ENCODE data around the gene ZNF426. TPM values are rescaled to one million over a fixed set of nuclear protein-coding genes. Genes with fewer than 3 reads are reported as not detected.

The ZNF426 gene
- total and polyA plus RNA-seq, 2 of the 13 experiments (the other 11 are each of a cell fraction or from before 2014, with no cell fraction given) = 3.8 to 14.9 TPM

- no peak overlapping the region for H2AFZ ChIP-seq (ENCODE audit: low read length)
- DNase-seq (ENCODE audit: low spot score) (no peak), FAIRE-seq (no peak), ATAC-seq (no peak)
- intact Hi-C loops (cut with micrococcal nuclease; ENCODE audit: unreplicated experiment) = no loop called here
- no peaks in the 10 kb centered on the region for H3K27me3 ChIP-seq (ENCODE audit: control insufficient read depth in 1 of 2, insufficient read depth in 2 of 2, low read length in 2 of 2)
- H3K4me1 ChIP-seq (ENCODE audit: insufficient read depth, low read length) = 0 out of 2 replicates have a peak, but pooled peaks cover 5% of the 10 kb centered on the region
- H3K4me2 ChIP-seq (ENCODE audit: low read depth, low read length) = no peak overlapping the region
- BruUV-seq (replicated peaks) = no TSS peak
- H4K20me1 ChIP-seq (ENCODE audit: insufficient read depth, low read length) = no peaks in the 10 kb centered on the region
- ChIA-PET CTCF (ENCODE audit: low intra/inter-chr PET ratio, low total read pairs) (no interaction called here), POLR2A (no interaction called here)
- 30% methylated on average over 2 of the region's 11 CpGs for whole genome bisulfite sequencing (ENCODE audit: low lambda C conversion rate)
- no peaks in the 10 kb centered on the region for H3K79me2 ChIP-seq (ENCODE audit: insufficient read depth, low read length)
- no peak overlapping the region for H3K9ac ChIP-seq (ENCODE audit: insufficient read depth, low read depth, low read length)
- H3K27ac ChIP-seq (ENCODE audit: extremely low read length, insufficient read depth, low read length) = no peak overlapping the region
- H3K36me3 ChIP-seq (replicated peaks in 1 of 2; ENCODE audit: control insufficient read depth in 1 of 2, insufficient read depth in 2 of 2, low read length in 2 of 2) = no peaks in the 10 kb centered on the region
- in situ Hi-C loops (cut with HindIII; ENCODE audit: extremely low pct_ligation_motif_present, low pct_unique_long_range_greater_than_20kb) = no loop called here
- no peak overlapping the region for H3K4me3 ChIP-seq (replicated peaks in 1 of 3; ENCODE audit: insufficient read depth in 1 of 3, low read depth in 2 of 3, low read length in 3 of 3)
- peaks cover 8% of the 10 kb centered on the region for H3K9me3 ChIP-seq (ENCODE audit: low read length)
- TF ChIP-seq CAMTA2 (CRISPR knock-in tag; IDR thresholded peaks at IDR 0.05; ENCODE audit: borderline replicate concordance) (no peak), ZNF841 (CRISPR knock-in tag; IDR thresholded peaks at IDR 0.05; ENCODE audit: borderline replicate concordance) (no peak), TRIM24 (CRISPR knock-in tag; IDR thresholded peaks at IDR 0.05) (no peak), GATA4 (IDR thresholded peaks at IDR 0.05; ENCODE audit: borderline replicate concordance, low read depth) (no peak), DMTF1 (CRISPR knock-in tag; IDR thresholded peaks at IDR 0.05) (no peak), ZNF441 (CRISPR knock-in tag; IDR thresholded peaks at IDR 0.05; ENCODE audit: borderline replicate concordance) (no peak), POLR2AphosphoS2 (IDR thresholded peaks at IDR 0.05; ENCODE audit: low read depth, low read length) (no peak), YY1 (IDR thresholded peaks at IDR 0.05; ENCODE audit: insufficient read depth, insufficient replicate concordance, low read depth, low read length) (no peak), NFATC3 (CRISPR knock-in tag; IDR thresholded peaks at IDR 0.05) (no peak), ZNF615 (CRISPR knock-in tag; IDR thresholded peaks at IDR 0.05; ENCODE audit: borderline replicate concordance) (no peak), E2F5 (CRISPR knock-in tag; conservative IDR thresholded peaks at IDR 0.05) (no peak), GABPA (IDR thresholded peaks at IDR 0.05; ENCODE audit: low read depth, low read length) (no peak), GABPA (CRISPR knock-in tag; IDR thresholded peaks at IDR 0.05; ENCODE audit: low read depth) (no peak), ZNF557 (CRISPR knock-in tag; IDR thresholded peaks at IDR 0.05) (no peak), BCLAF1 (IDR thresholded peaks at IDR 0.05) (no peak), GPBP1L1 (CRISPR knock-in tag; IDR thresholded peaks at IDR 0.05) (no peak), CTCF (CRISPR knock-in tag; IDR thresholded peaks at IDR 0.05) (no peak)
These were observed 9.4 kb upstream of the ZNF426 start for GRCh38 chr19:9547870-9548269.
